Mesendoderm (in vitro differentiated cells): ENCODE measurements around the gene TXNDC11.

ENCODE experiments used
- DNase-seq: peaks from one replicate; pipeline ENCODE4 v3.0.0; 2013
- H2AK5ac ChIP-seq: 2 replicates; pipeline ENCODE4 v1.6.1; 2013; ENCODE audit warnings: low read length, inconsistent platforms
- H2BK120ac ChIP-seq: 2 replicates; pipeline ENCODE4 v1.6.1; 2013; ENCODE audit warnings: low read depth, mild to moderate bottlenecking, low read length, moderate library complexity, mixed read lengths
- H2BK15ac ChIP-seq: replicated peaks from 2 replicates; pipeline ENCODE4 v1.6.1; 2013; ENCODE audit warnings: low read depth, mild to moderate bottlenecking, moderate library complexity
- H2BK5ac ChIP-seq: 2 replicates; pipeline ENCODE4 v1.6.1; 2013; ENCODE audit warnings: low read length, inconsistent platforms
- H3K18ac ChIP-seq: 2 replicates; pipeline ENCODE4 v1.6.1; 2013; ENCODE audit warnings: mild to moderate bottlenecking, low read length, mixed read lengths
- H3K23ac ChIP-seq: one replicate; pipeline ENCODE4 v1.6.1; 2013; ENCODE audit warnings: low read length
- H3K27ac ChIP-seq: 2 replicates; pipeline ENCODE4 v1.5.1; 2013; ENCODE audit warnings: low read depth, mild to moderate bottlenecking, inconsistent platforms, low read length, moderate library complexity
- H3K27me3 ChIP-seq: 2 replicates; pipeline ENCODE4 v1.6.1; 2013; ENCODE audit warnings: low read length, control low read depth, mild to moderate bottlenecking, inconsistent platforms; ENCODE audit not compliant: insufficient read depth, poor library complexity
- H3K36me3 ChIP-seq: 2 replicates; pipeline ENCODE4 v1.6.1; 2013; ENCODE audit warnings: low read length, inconsistent platforms; ENCODE audit not compliant: control insufficient read depth, insufficient read depth
- H3K4ac ChIP-seq: one replicate; pipeline ENCODE4 v1.6.1; 2013; ENCODE audit warnings: low read depth, mild to moderate bottlenecking, low read length, moderate library complexity
- H3K4me1 ChIP-seq: 2 replicates; pipeline ENCODE4 v1.6.1; 2013; ENCODE audit warnings: low read depth, low read length, inconsistent platforms; ENCODE audit not compliant: control insufficient read depth
- H3K4me2 ChIP-seq: 2 replicates; pipeline ENCODE4 v1.6.1; 2013; ENCODE audit warnings: low read length
- H3K4me3 ChIP-seq: 2 replicates; pipeline ENCODE4 v1.5.1; 2013; ENCODE audit warnings: mild to moderate bottlenecking, low read length
- H3K56ac ChIP-seq: one replicate; pipeline ENCODE4 v1.6.1; 2013; ENCODE audit warnings: low read length
- H3K79me1 ChIP-seq: 2 replicates; pipeline ENCODE4 v1.6.1; 2013; ENCODE audit warnings: low read length, inconsistent platforms
- H3K79me2 ChIP-seq: 2 replicates; pipeline ENCODE4 v1.6.1; 2013; ENCODE audit warnings: mild to moderate bottlenecking, low read length; ENCODE audit not compliant: control insufficient read depth, insufficient read depth
- H3K9ac ChIP-seq: 2 replicates; pipeline ENCODE4 v1.6.1; 2013; ENCODE audit warnings: low read length, inconsistent platforms
- H4K5ac ChIP-seq: one replicate; pipeline ENCODE4 v1.6.1; 2013; ENCODE audit warnings: low read length
- H4K8ac ChIP-seq: one replicate; pipeline ENCODE4 v1.6.1; 2013; ENCODE audit warnings: low read depth, mild to moderate bottlenecking, control low read depth, low read length, moderate library complexity
- WGBS: extraction: QIAGEN DNeasy Blood & Tissue Kit; methylation state at CpG from one replicate; pipeline ENCODE4 v1.1.7; 2013; ENCODE audit warnings: low lambda C conversion rate, missing lambda C conversion rate; ENCODE audit not compliant: insufficient coverage; ENCODE audit errors: extremely low coverage; 5-methylcytosine and 5-hydroxymethylcytosine counted together

The TXNDC11 gene

GRCh38 chr16:11748404-11749254, 6.0 kb upstream of the TXNDC11 start:
- Histone ChIP-seq H3K4me1 (no peaks in the 10 kb centered on the region), H4K5ac (no peak overlapping the region), H3K79me1 (no peaks in the 10 kb centered on the region), H2BK120ac (no peak overlapping the region), H3K4ac (no peak overlapping the region), H3K18ac (no peak overlapping the region), H3K27ac (no peak overlapping the region), H3K9ac (no peak overlapping the region), H3K79me2 (no peaks in the 10 kb centered on the region), H3K4me2 (no peak overlapping the region), H3K27me3 (no peaks in the 10 kb centered on the region), H3K56ac (no peak overlapping the region), H3K36me3 (peaks cover 12% of the 10 kb centered on the region), H3K4me3 (no peak overlapping the region), H4K8ac (no peak overlapping the region), H3K23ac (no peak overlapping the region), H2AK5ac (no peak overlapping the region), H2BK15ac (no peak overlapping the region), H2BK5ac (no peak overlapping the region)
- no CpG with 5 or more reads among the region's 13 CpGs for WGBS
- DNase-seq: peak; percentile 28

- no peaks in the 10 kb centered on the region for H3K4me1 ChIP-seq
- no peak overlapping the region for H3K18ac ChIP-seq
- no peaks in the 10 kb centered on the region for H3K79me1 ChIP-seq
- no peak overlapping the region for H3K27ac ChIP-seq
- H3K23ac ChIP-seq: no peak overlapping the region
- H2BK15ac ChIP-seq: no peak overlapping the region
- no peak overlapping the region for H3K9ac ChIP-seq
- no peak overlapping the region for H2AK5ac ChIP-seq
- no peaks in the 10 kb centered on the region for H3K27me3 ChIP-seq
- H3K56ac ChIP-seq: no peak overlapping the region
- no peak overlapping the region for H3K4me2 ChIP-seq
- H3K36me3 ChIP-seq: peaks cover 10% of the 10 kb centered on the region
- no peak overlapping the region for H3K4ac ChIP-seq
- H3K79me2 ChIP-seq: no peaks in the 10 kb centered on the region
- no peak overlapping the region for H2BK5ac ChIP-seq
- no peak overlapping the region for H4K5ac ChIP-seq
- no peak overlapping the region for H2BK120ac ChIP-seq
- DNase-seq: no peak
- no CpG with 5 or more reads among the region's 7 CpGs for WGBS
- H4K8ac ChIP-seq: no peak overlapping the region
- no peak overlapping the region for H3K4me3 ChIP-seq
Measured at GRCh38 chr16:11747949-11748403, 5.3 kb upstream of the TXNDC11 start.

GRCh38 chr16:11744075-11744470, 1.4 kb upstream of the TXNDC11 start:
- H4K8ac ChIP-seq: no peak overlapping the region
- no peaks in the 10 kb centered on the region for H3K4me1 ChIP-seq
- H3K4me2 ChIP-seq: no peak overlapping the region
- H3K79me1 ChIP-seq: peaks cover 8% of the 10 kb centered on the region
- no peak overlapping the region for H3K4me3 ChIP-seq
- peaks cover 12% of the 10 kb centered on the region for H3K79me2 ChIP-seq
- H2AK5ac ChIP-seq: no peak overlapping the region
- no peak overlapping the region for H3K27ac ChIP-seq
- no peaks in the 10 kb centered on the region for H3K27me3 ChIP-seq
- no peaks in the 10 kb centered on the region for H3K36me3 ChIP-seq
- H2BK120ac ChIP-seq: no peak overlapping the region
- no peak overlapping the region for H2BK5ac ChIP-seq
- no peak overlapping the region for H3K4ac ChIP-seq
- H4K5ac ChIP-seq: no peak overlapping the region
- no peak overlapping the region for H3K56ac ChIP-seq
- no peak overlapping the region for H3K23ac ChIP-seq
- DNase-seq: no peak
- no peak overlapping the region for H3K18ac ChIP-seq
- no peak overlapping the region for H2BK15ac ChIP-seq
- no peak overlapping the region for H3K9ac ChIP-seq
- no CpG with 5 or more reads among the region's 5 CpGs for WGBS

GRCh38 chr16:11743308-11744074, 834 bp upstream of the TXNDC11 start:
- H3K27me3 ChIP-seq: no peaks in the 10 kb centered on the region
- peak overlapping the region; percentile 56 for H3K4me2 ChIP-seq
- peaks cover 15% of the 10 kb centered on the region for H3K79me2 ChIP-seq
- no peaks in the 10 kb centered on the region for H3K36me3 ChIP-seq
- peak overlapping the region; percentile 44 for H3K4ac ChIP-seq
- no peak overlapping the region for H4K8ac ChIP-seq
- H3K27ac ChIP-seq: peak overlapping the region; percentile 29
- no peak overlapping the region for H2BK15ac ChIP-seq
- no peak overlapping the region for H3K18ac ChIP-seq
- no peaks in the 10 kb centered on the region for H3K4me1 ChIP-seq
- peak overlapping the region; percentile 86 for H3K9ac ChIP-seq
- peak overlapping the region; percentile 78 for H3K4me3 ChIP-seq
- no peak overlapping the region for H2BK5ac ChIP-seq
- no peak overlapping the region for H3K23ac ChIP-seq
- peak overlapping the region; percentile 93 for H3K56ac ChIP-seq
- no CpG with 5 or more reads among the region's 21 CpGs for WGBS
- no peak overlapping the region for H4K5ac ChIP-seq
- DNase-seq: no peak
- no peak overlapping the region for H2AK5ac ChIP-seq
- H3K79me1 ChIP-seq: peaks cover 10% of the 10 kb centered on the region
- H2BK120ac ChIP-seq: no peak overlapping the region

GRCh38 chr16:11742093-11742535, 543 bp downstream of the TXNDC11 start:
- no peaks in the 10 kb centered on the region for H3K27me3 ChIP-seq
- H3K79me1 ChIP-seq: peaks cover 14% of the 10 kb centered on the region
- H3K18ac ChIP-seq: peak overlapping the region; percentile 78
- H3K56ac ChIP-seq: peak overlapping the region; percentile 91
- peak overlapping the region; percentile 84 for H3K4me3 ChIP-seq
- no peak overlapping the region for H2BK5ac ChIP-seq
- H2BK15ac ChIP-seq: no peak overlapping the region
- no peak overlapping the region for H4K5ac ChIP-seq
- no peaks in the 10 kb centered on the region for H3K36me3 ChIP-seq
- H3K4ac ChIP-seq: peak overlapping the region; percentile 89
- no peak overlapping the region for H4K8ac ChIP-seq
- peaks cover 18% of the 10 kb centered on the region for H3K79me2 ChIP-seq
- H3K27ac ChIP-seq: peak overlapping the region; percentile 60
- H2BK120ac ChIP-seq: no peak overlapping the region
- H3K4me1 ChIP-seq: no peaks in the 10 kb centered on the region
- H3K4me2 ChIP-seq: peak overlapping the region; percentile 89
- no CpG with 5 or more reads among the region's 37 CpGs for WGBS
- no peak overlapping the region for H2AK5ac ChIP-seq
- peak; percentile 57 for DNase-seq
- H3K9ac ChIP-seq: peak overlapping the region; percentile 83
- H3K23ac ChIP-seq: peak overlapping the region; percentile 74
